GM12891 (cell line): ENCODE data around the gene POMT1.

Experiments
- PAX5 ChIP-seq: IDR thresholded peaks from 2 replicates; pipeline ENCODE4 v1.6.1; 2011; ENCODE audit warnings: low read length, moderate library complexity, mild to moderate bottlenecking; ENCODE audit not compliant: insufficient read depth, severe bottlenecking
- POLR2A ChIP-seq: IDR thresholded peaks from 2 replicates; pipeline ENCODE4 v1.6.1; 2011; ENCODE audit warnings: low read depth, low read length, control low read depth
- POLR2AphosphoS5 ChIP-seq: IDR thresholded peaks from 2 replicates; pipeline ENCODE4 v1.6.1; 2011; ENCODE audit warnings: low read depth, low read length, control low read depth
- POU2F2 ChIP-seq: IDR thresholded peaks from 2 replicates; pipeline ENCODE4 v1.6.1; 2011; ENCODE audit warnings: low read depth, mild to moderate bottlenecking, control low read depth, low read length, moderate library complexity
- SPI1 ChIP-seq: IDR thresholded peaks from 2 replicates; pipeline ENCODE4 v1.6.1; 2011; ENCODE audit warnings: low read depth, low read length, control low read depth
- TAF1 ChIP-seq: IDR thresholded peaks from 2 replicates; pipeline ENCODE4 v1.6.1; 2011; ENCODE audit warnings: low read depth, low read length, control low read depth

GRCh38 chr9:131502781-131503625 is at the start of gene POMT1:
- no peak for TF ChIP-seq TAF1
- TF ChIP-seq POLR2A = peak; percentile 35; the same call in 1 of the 2 replicates
- TF ChIP-seq POLR2AphosphoS5 = peak; percentile 67
- TF ChIP-seq SPI1 = no peak
- no peak for TF ChIP-seq PAX5
- no peak for TF ChIP-seq POU2F2
